Measurements from ENCODE around the gene TMEM175.
A peak's percentile ranks its signal among the peaks of the same experiment; 100 is the strongest.

TMEM175 gene

GRCh38 chr4:960636-961350 lies 28.5 kb downstream of the TMEM175 start:
- DNase-seq: no peak

- DNase-seq: no peak
Measured at GRCh38 chr4:961351-962230, 29.3 kb downstream of the TMEM175 start.

- no peak for DNase-seq
Measured at GRCh38 chr4:962231-963208, 30.3 kb downstream of the TMEM175 start.

- DNase-seq: no peak
Measured at GRCh38 chr4:963276-964225, 31.3 kb downstream of the TMEM175 start.

- no peak for DNase-seq
Measured at GRCh38 chr4:964346-965025, 32.2 kb downstream of the TMEM175 start.

GRCh38 chr4:965048-965765 lies 32.9 kb downstream of the TMEM175 start:
- DNase-seq: no peak

- no peak for DNase-seq
Measured at GRCh38 chr4:965766-966134, 33.5 kb downstream of the TMEM175 start.

- DNase-seq: no peak
Measured at GRCh38 chr4:966266-967112, 34.2 kb downstream of the TMEM175 start.

- no peak for DNase-seq
Measured at GRCh38 chr4:967113-968104, 35.1 kb downstream of the TMEM175 start.

GRCh38 chr4:968221-968620 lies 36.0 kb downstream of the TMEM175 start:
- no peak for DNase-seq

- no peak for DNase-seq
Measured at GRCh38 chr4:968621-969394, 36.5 kb downstream of the TMEM175 start.

GRCh38 chr4:970046-970745 lies 37.9 kb downstream of the TMEM175 start:
- peak in 1 of 2 experiments; percentile 25 for DNase-seq

GRCh38 chr4:970854-971520 lies 38.7 kb downstream of the TMEM175 start:
- DNase-seq: no peak

- no peak for DNase-seq
Measured at GRCh38 chr4:971666-972500, 39.6 kb downstream of the TMEM175 start.
